ENCODE results near the gene CTIF.

CTIF gene

DNA sequence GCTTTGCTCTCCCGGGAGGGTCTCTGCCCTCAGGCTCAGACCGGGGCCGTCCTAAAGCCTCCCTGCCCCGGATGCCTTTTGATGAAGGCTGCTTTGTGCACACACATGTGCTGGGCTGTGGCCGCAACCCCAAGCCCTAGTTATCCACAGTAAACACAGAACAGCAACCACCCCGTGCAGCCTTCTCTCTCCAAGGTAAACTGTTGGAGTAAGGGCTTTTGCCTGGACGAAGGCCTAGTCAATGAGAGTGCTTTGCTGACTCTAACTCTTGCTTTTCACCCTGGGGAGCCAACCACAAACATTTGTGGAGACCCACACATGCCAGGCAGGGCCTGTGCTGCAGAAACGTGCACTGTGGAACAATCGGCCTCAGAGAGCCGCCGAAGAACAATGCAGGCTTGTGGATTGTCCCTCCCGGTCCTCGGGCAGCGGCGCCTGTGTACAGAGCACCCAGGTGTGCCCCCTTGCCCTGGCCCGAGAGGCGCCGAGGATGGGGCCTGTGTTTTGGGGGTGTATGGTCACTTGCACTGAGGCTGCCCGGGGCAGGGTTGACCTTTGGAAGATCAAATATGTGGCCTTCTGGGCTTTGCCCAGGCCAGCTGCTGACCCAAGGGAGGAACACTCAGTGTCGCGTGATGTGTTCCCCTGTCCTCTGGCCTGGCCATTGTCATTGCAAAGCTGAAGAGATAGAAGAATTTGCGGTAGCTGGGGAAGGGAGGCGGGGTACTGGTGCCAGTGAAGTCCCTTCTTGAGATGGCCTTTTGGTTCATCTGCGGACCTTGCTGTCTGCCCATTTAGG, 37.0 kb downstream of the CTIF start:
- no peak overlapping the region for H3K27ac ChIP-seq (ENCODE audit: low read length)
- H3K36me3 ChIP-seq (ENCODE audit: control insufficient read depth in 2 of 2, insufficient read depth in 2 of 2, low read length in 2 of 2): peaks cover 0 to 2% of the 10 kb centered on the region in 2 donors
- no peaks in the 10 kb centered on the region for H3K9me3 ChIP-seq (ENCODE audit: control insufficient read depth in 2 of 2, low read length in 2 of 2)
- H3K4me1 ChIP-seq (ENCODE audit: control insufficient read depth, insufficient read depth, low read length): peaks cover 11% of the 10 kb centered on the region
- no peak overlapping the region for H3K9ac ChIP-seq (ENCODE audit: low read length in 2 of 2)
- H3K27me3 ChIP-seq (ENCODE audit: control insufficient read depth in 1 of 2, insufficient read depth in 2 of 2, low read length in 2 of 2): no peaks in the 10 kb centered on the region
- peak overlapping the region in 1 of 2 donors; percentile 35 for H3K4me3 ChIP-seq (ENCODE audit: low read length in 2 of 2)

- no peaks in the 10 kb centered on the region for H3K27me3 ChIP-seq (ENCODE audit: control insufficient read depth in 1 of 2, insufficient read depth in 2 of 2, low read length in 2 of 2)
- H3K9ac ChIP-seq (ENCODE audit: low read length in 2 of 2): no peak overlapping the region
- H3K36me3 ChIP-seq (ENCODE audit: control insufficient read depth in 2 of 2, insufficient read depth in 2 of 2, low read length in 2 of 2): peaks cover 0 to 2% of the 10 kb centered on the region in 2 donors
- H3K27ac ChIP-seq (ENCODE audit: low read length): no peak overlapping the region
- H3K9me3 ChIP-seq (ENCODE audit: control insufficient read depth in 2 of 2, low read length in 2 of 2): no peaks in the 10 kb centered on the region
- H3K4me3 ChIP-seq (ENCODE audit: low read length in 2 of 2): no peak overlapping the region
- peaks cover 14% of the 10 kb centered on the region for H3K4me1 ChIP-seq (ENCODE audit: control insufficient read depth, insufficient read depth, low read length)
Observed at GRCh38 chr18:48576457-48576771, 37.6 kb downstream of the CTIF start.

DNA sequence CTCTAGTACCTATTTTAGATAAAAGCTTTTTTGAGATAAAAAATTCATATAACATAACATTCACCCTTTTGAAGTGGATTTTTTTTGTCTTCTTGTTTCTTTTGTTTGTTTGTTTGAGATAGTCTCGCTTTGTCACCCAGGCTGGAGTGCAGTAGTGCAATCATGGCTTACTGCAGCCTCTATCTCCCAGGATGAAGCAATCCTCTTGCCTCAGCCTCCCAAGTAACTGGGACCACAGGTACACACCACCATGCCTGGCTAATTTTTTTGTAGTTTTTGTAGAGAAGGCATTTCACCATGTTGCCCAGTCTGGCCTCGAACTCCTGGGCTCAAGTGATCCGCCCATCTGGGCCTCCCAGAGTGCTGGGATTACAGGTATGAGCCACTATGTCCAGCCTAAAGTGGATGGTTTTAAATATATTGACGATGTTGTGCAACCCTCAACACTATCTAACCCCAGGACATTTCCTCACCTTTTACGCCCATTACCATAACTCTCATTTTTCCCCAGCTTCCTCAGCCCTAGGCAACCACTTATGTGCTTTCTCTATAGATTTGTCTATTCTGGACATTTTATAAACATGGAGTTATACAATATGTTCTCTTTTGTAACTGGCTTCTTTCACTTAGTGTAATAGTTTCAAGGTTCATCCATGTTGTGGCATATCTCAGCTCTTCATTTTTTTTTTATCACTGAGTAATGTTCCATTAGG, 38.8 kb downstream of the CTIF start:
- Histone ChIP-seq H3K4me1 (ENCODE audit: control insufficient read depth, insufficient read depth, low read length) (peaks cover 21% of the 10 kb centered on the region), H3K9ac (ENCODE audit: low read length in 2 of 2) (no peak overlapping the region), H3K9me3 (ENCODE audit: control insufficient read depth in 2 of 2, low read length in 2 of 2) (no peaks in the 10 kb centered on the region), H3K4me3 (ENCODE audit: low read length in 2 of 2) (no peak overlapping the region), H3K27me3 (ENCODE audit: control insufficient read depth in 1 of 2, insufficient read depth in 2 of 2, low read length in 2 of 2) (no peaks in the 10 kb centered on the region), H3K36me3 (ENCODE audit: control insufficient read depth in 2 of 2, insufficient read depth in 2 of 2, low read length in 2 of 2) (peaks cover 0 to 2% of the 10 kb centered on the region in 2 donors), H3K27ac (ENCODE audit: low read length) (no peak overlapping the region)

DNA sequence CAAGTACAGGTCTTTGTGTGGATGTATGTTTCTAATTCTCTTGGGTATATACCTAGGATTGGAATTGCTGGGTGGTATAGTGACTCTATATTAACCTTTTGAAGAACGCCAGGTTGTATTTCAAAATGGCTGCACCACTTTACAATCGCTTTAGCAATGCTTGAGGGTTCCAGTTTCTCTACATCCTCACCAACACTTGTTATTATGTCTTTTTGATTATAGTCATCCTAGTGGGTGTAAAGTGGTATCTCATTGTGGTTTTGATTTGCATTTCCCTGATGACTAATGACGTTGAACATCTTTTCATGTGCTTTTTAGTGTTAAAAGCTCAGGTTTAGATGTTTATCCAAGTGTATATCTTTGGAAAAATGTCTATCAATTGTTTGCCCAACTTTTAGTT, 39.5 kb downstream of the CTIF start:
- no peak overlapping the region for H3K27ac ChIP-seq (ENCODE audit: low read length)
- H3K9me3 ChIP-seq (ENCODE audit: control insufficient read depth in 2 of 2, low read length in 2 of 2): no peaks in the 10 kb centered on the region
- H3K36me3 ChIP-seq (ENCODE audit: control insufficient read depth in 2 of 2, insufficient read depth in 2 of 2, low read length in 2 of 2): peaks cover 0 to 2% of the 10 kb centered on the region in 2 donors
- H3K27me3 ChIP-seq (ENCODE audit: control insufficient read depth in 1 of 2, insufficient read depth in 2 of 2, low read length in 2 of 2): no peaks in the 10 kb centered on the region
- H3K4me1 ChIP-seq (ENCODE audit: control insufficient read depth, insufficient read depth, low read length): peaks cover 25% of the 10 kb centered on the region
- H3K9ac ChIP-seq (ENCODE audit: low read length in 2 of 2): no peak overlapping the region
- no peak overlapping the region for H3K4me3 ChIP-seq (ENCODE audit: low read length in 2 of 2)

DNA sequence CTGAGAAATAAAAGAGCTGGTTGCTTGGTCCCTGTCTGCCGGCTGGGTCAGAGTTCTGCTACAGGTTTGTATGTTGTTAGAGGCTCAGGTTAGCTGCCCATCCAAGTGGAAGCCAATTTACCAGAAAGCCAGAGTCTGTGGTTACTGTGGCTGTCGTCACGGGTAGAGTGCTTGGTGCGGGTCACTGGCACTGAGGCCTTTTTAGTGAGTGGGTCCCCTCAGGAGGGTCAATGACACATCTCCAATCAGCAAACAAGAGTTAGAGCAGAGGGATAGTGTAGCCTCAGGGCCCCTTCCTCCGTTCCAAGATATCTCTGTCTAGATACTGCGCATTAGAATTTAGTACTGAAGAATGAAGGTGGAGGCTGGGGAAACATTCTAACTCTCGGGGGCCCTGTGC, 41.2 kb downstream of the CTIF start:
- Histone ChIP-seq H3K36me3 (ENCODE audit: control insufficient read depth in 2 of 2, insufficient read depth in 2 of 2, low read length in 2 of 2) (peaks cover 0 to 2% of the 10 kb centered on the region in 2 donors), H3K4me1 (ENCODE audit: control insufficient read depth, insufficient read depth, low read length) (peaks cover 27% of the 10 kb centered on the region), H3K9ac (ENCODE audit: low read length in 2 of 2) (no peak overlapping the region), H3K27me3 (ENCODE audit: control insufficient read depth in 1 of 2, insufficient read depth in 2 of 2, low read length in 2 of 2) (no peaks in the 10 kb centered on the region), H3K4me3 (ENCODE audit: low read length in 2 of 2) (no peak overlapping the region), H3K27ac (ENCODE audit: low read length) (no peak overlapping the region), H3K9me3 (ENCODE audit: control insufficient read depth in 2 of 2, low read length in 2 of 2) (no peaks in the 10 kb centered on the region)

- Histone ChIP-seq H3K36me3 (ENCODE audit: control insufficient read depth in 2 of 2, insufficient read depth in 2 of 2, low read length in 2 of 2) (peaks cover 0 to 2% of the 10 kb centered on the region in 2 donors), H3K4me1 (ENCODE audit: control insufficient read depth, insufficient read depth, low read length) (peaks cover 22% of the 10 kb centered on the region), H3K27ac (ENCODE audit: low read length) (no peak overlapping the region), H3K9ac (ENCODE audit: low read length in 2 of 2) (no peak overlapping the region), H3K27me3 (ENCODE audit: control insufficient read depth in 1 of 2, insufficient read depth in 2 of 2, low read length in 2 of 2) (no peaks in the 10 kb centered on the region), H3K9me3 (ENCODE audit: control insufficient read depth in 2 of 2, low read length in 2 of 2) (no peaks in the 10 kb centered on the region), H3K4me3 (ENCODE audit: low read length in 2 of 2) (no peak overlapping the region)
Observed at GRCh38 chr18:48580782-48581181, 42.0 kb downstream of the CTIF start.

- Histone ChIP-seq H3K4me1 (ENCODE audit: control insufficient read depth, insufficient read depth, low read length) (peaks cover 20% of the 10 kb centered on the region), H3K27ac (ENCODE audit: low read length) (no peak overlapping the region), H3K36me3 (ENCODE audit: control insufficient read depth in 2 of 2, insufficient read depth in 2 of 2, low read length in 2 of 2) (peaks cover 0 to 2% of the 10 kb centered on the region in 2 donors), H3K27me3 (ENCODE audit: control insufficient read depth in 1 of 2, insufficient read depth in 2 of 2, low read length in 2 of 2) (no peaks in the 10 kb centered on the region), H3K9me3 (ENCODE audit: control insufficient read depth in 2 of 2, low read length in 2 of 2) (no peaks in the 10 kb centered on the region), H3K4me3 (ENCODE audit: low read length in 2 of 2) (no peak overlapping the region), H3K9ac (ENCODE audit: low read length in 2 of 2) (no peak overlapping the region)
Observed at GRCh38 chr18:48581206-48581605, 42.4 kb downstream of the CTIF start.

DNA sequence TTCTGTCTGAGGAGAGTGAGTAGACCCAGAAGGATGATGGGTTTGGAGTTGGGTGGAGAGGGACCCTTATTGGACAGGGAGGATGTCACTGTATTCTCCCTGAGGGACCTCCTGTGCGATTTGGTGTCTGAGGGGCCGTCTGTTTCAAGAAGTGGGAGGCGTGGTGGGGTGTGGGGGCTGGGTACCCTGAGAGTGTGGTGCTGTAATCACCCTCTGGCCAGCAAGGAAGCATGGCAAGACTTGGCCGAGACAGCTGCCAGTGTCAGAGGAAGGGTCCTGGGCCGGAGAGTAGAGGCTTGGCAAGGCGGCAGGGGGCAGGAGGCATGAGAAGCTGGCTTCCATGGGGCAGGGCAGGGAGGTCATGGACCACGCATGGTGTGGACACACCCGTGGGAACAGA, 43.1 kb downstream of the CTIF start:
- H3K36me3 ChIP-seq (ENCODE audit: control insufficient read depth in 2 of 2, insufficient read depth in 2 of 2, low read length in 2 of 2): peaks cover 0 to 2% of the 10 kb centered on the region in 2 donors
- H3K4me3 ChIP-seq (ENCODE audit: low read length in 2 of 2): no peak overlapping the region
- peaks cover 20% of the 10 kb centered on the region for H3K4me1 ChIP-seq (ENCODE audit: control insufficient read depth, insufficient read depth, low read length)
- no peaks in the 10 kb centered on the region for H3K27me3 ChIP-seq (ENCODE audit: control insufficient read depth in 1 of 2, insufficient read depth in 2 of 2, low read length in 2 of 2)
- H3K9me3 ChIP-seq (ENCODE audit: control insufficient read depth in 2 of 2, low read length in 2 of 2): no peaks in the 10 kb centered on the region
- H3K9ac ChIP-seq (ENCODE audit: low read length in 2 of 2): no peak overlapping the region
- H3K27ac ChIP-seq (ENCODE audit: low read length): no peak overlapping the region

GRCh38 chr18:48582946-48583345, 44.1 kb downstream of the CTIF start:
- peaks cover 0 to 2% of the 10 kb centered on the region in 2 donors for H3K36me3 ChIP-seq (ENCODE audit: control insufficient read depth in 2 of 2, insufficient read depth in 2 of 2, low read length in 2 of 2)
- no peaks in the 10 kb centered on the region for H3K27me3 ChIP-seq (ENCODE audit: control insufficient read depth in 1 of 2, insufficient read depth in 2 of 2, low read length in 2 of 2)
- no peaks in the 10 kb centered on the region for H3K9me3 ChIP-seq (ENCODE audit: control insufficient read depth in 2 of 2, low read length in 2 of 2)
- H3K27ac ChIP-seq (ENCODE audit: low read length): no peak overlapping the region
- H3K4me3 ChIP-seq (ENCODE audit: low read length in 2 of 2): no peak overlapping the region
- H3K9ac ChIP-seq (ENCODE audit: low read length in 2 of 2): no peak overlapping the region
- peaks cover 20% of the 10 kb centered on the region for H3K4me1 ChIP-seq (ENCODE audit: control insufficient read depth, insufficient read depth, low read length)

DNA sequence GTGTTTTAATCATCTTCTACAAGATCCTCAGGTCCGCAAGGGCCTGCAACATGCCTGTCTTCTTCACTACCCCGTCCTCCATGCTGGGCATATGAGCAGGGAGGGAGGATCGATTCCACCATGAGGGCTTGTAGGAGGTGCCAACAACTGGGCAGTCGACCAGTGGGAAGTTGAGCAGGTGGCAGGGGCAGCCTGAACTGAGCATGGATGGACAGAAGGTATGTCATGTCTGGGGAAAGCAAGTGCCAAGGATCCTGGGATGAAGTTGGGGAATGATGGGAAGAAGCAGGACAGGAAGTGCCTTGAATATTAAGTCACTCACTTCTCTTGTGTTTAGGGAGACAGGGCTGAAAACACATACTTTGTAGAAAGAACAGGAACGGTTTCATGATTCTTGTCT, 44.7 kb downstream of the CTIF start:
- H3K27ac ChIP-seq (ENCODE audit: low read length): no peak overlapping the region
- H3K9ac ChIP-seq (ENCODE audit: low read length in 2 of 2): no peak overlapping the region
- H3K36me3 ChIP-seq (ENCODE audit: control insufficient read depth in 2 of 2, insufficient read depth in 2 of 2, low read length in 2 of 2): peaks cover 0 to 2% of the 10 kb centered on the region in 2 donors
- no peak overlapping the region for H3K4me3 ChIP-seq (ENCODE audit: low read length in 2 of 2)
- H3K9me3 ChIP-seq (ENCODE audit: control insufficient read depth in 2 of 2, low read length in 2 of 2): no peaks in the 10 kb centered on the region
- H3K4me1 ChIP-seq (ENCODE audit: control insufficient read depth, insufficient read depth, low read length): peaks cover 24% of the 10 kb centered on the region
- no peaks in the 10 kb centered on the region for H3K27me3 ChIP-seq (ENCODE audit: control insufficient read depth in 1 of 2, insufficient read depth in 2 of 2, low read length in 2 of 2)

Measured in stomach smooth muscle (tissue), 2 donors.